ENCODE data around the gene BHLHE41. TPM values are rescaled to one million over a fixed set of nuclear protein-coding genes. Genes with fewer than 3 reads are reported as not detected.

BHLHE41 gene
- total and polyA plus RNA-seq, 2 of the 4 experiments (the other 2 are of a cell fraction), result 0.72 to 3.8 TPM

- Histone ChIP-seq H3K9me3 (ENCODE audit: control insufficient read depth, insufficient read depth, low read length) (no peaks in the 10 kb centered on the region), H3K4me2 (ENCODE audit: low read depth, low read length) (no peak overlapping the region), H2BK120ac (ENCODE audit: low read depth, low read length) (no peak overlapping the region), H2AK5ac (ENCODE audit: low read depth, low read length) (no peak overlapping the region), H3K4ac (ENCODE audit: low read depth, low read length) (no peak overlapping the region), H2BK15ac (ENCODE audit: low read depth, low read length) (no peak overlapping the region), H3K36me3 (ENCODE audit: control insufficient read depth, insufficient read depth, low read length) (no peaks in the 10 kb centered on the region), H4K20me1 (ENCODE audit: insufficient read depth, low read length) (no peaks in the 10 kb centered on the region), H3K4me1 (ENCODE audit: control insufficient read depth, insufficient read depth, low read length) (no peaks in the 10 kb centered on the region), H2AFZ (replicated peaks; ENCODE audit: low read length, poor library complexity) (no peak overlapping the region), H3K27ac (ENCODE audit: insufficient read depth, low read length) (no peak overlapping the region), H3K79me1 (ENCODE audit: low read depth in 1 of 2, low read length in 2 of 2) (no peaks in the 10 kb centered on the region), H2BK5ac (ENCODE audit: low read depth, low read length, poor library complexity, severe bottlenecking) (no peak overlapping the region), H3K27me3 (ENCODE audit: control insufficient read depth, insufficient read depth, low read length) (peaks cover 21% of the 10 kb centered on the region), H3K9ac (ENCODE audit: low read depth, low read length) (no peak overlapping the region), H3K23ac (ENCODE audit: low read depth, low read length) (no peak overlapping the region), H4K91ac (ENCODE audit: insufficient read depth, low read depth, low read length) (no peak overlapping the region), H3K4me3 (ENCODE audit: insufficient read depth, low read depth, low read length) (no peak overlapping the region), H3K56ac (ENCODE audit: extremely low read depth, insufficient read depth, low read length) (no peak overlapping the region), H3K18ac (ENCODE audit: low read depth, low read length) (no peak overlapping the region), H3K9me1 (ENCODE audit: insufficient read depth, low read length) (no peaks in the 10 kb centered on the region), H4K5ac (ENCODE audit: low read depth, low read length) (no peak overlapping the region), H2AK9ac (replicated peaks; ENCODE audit: low read depth, low read length, poor library complexity) (no peak overlapping the region), H2BK20ac (ENCODE audit: low read depth, low read length) (no peak overlapping the region), H4K8ac (ENCODE audit: low read depth in 2 of 2, low read length in 2 of 2) (no peak overlapping the region), H3K14ac (replicated peaks; ENCODE audit: low read depth, low read length) (no peak overlapping the region)
- in situ Hi-C loops (cut with MboI; ENCODE audit: low sequenced_read_pairs) (no loop called here), intact Hi-C loops (cut with micrococcal nuclease) (no loop called here), dilution Hi-C loops (cut with HindIII; ENCODE audit: low sequenced_read_pairs, unreplicated experiment) (no loop called here)
- ATAC-seq (ENCODE audit: low read depth), result no peak
- no peak for DNase-seq
- BruUV-seq (replicated peaks), result no TSS peak
- WGBS, 2 experiments (ENCODE audit: extremely low coverage in 2 of 2, insufficient read length in 1 of 2), result no CpG with 5 or more reads among the region's 3 CpGs
- ChIA-PET CTCF (no interaction called here), POLR2A (ENCODE audit: unreplicated experiment) (no interaction called here)
- no peak for TF ChIP-seq FOS (IDR thresholded peaks at IDR 0.05; ENCODE audit: low read depth, low read length)
- TF ChIP-seq SMC3 (IDR thresholded peaks at IDR 0.05; ENCODE audit: low read depth, low read length), result no peak
- TF ChIP-seq MAFK (IDR thresholded peaks at IDR 0.05; ENCODE audit: low read depth, low read length), result no peak
Observed at GRCh38 chr12:26136688-26137087, 11.9 kb upstream of the BHLHE41 start.
